Measurements from ENCODE around the gene ZC3H10. TPM values are rescaled to one million over a fixed set of nuclear protein-coding genes. Genes with fewer than 3 reads are reported as not detected.

Gene ZC3H10
- total RNA-seq, 4 donors from 2014 or later = 3.2 to 5.1 (median 3.5) TPM

DNA sequence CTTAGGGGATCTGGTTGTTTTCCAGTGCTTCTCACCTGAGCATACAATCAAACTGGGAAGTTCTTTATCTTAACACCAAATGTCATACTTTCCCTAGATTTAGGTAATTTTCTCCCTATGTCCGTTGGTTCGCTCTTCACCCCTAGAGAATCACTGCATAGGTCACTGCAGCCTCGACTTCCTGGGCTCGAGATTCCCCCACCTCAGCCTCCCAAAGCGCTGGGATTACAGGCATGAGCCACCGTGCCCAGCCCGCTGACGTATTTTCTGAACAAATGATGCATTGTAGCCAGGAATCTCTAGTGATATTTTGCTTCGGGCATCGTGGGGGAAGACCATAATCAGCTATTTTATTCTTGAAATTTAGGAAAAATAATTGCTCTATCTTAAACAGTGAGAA is 2.7 kb upstream of the ZC3H10 start:
- TF ChIP-seq, protein P1, sequence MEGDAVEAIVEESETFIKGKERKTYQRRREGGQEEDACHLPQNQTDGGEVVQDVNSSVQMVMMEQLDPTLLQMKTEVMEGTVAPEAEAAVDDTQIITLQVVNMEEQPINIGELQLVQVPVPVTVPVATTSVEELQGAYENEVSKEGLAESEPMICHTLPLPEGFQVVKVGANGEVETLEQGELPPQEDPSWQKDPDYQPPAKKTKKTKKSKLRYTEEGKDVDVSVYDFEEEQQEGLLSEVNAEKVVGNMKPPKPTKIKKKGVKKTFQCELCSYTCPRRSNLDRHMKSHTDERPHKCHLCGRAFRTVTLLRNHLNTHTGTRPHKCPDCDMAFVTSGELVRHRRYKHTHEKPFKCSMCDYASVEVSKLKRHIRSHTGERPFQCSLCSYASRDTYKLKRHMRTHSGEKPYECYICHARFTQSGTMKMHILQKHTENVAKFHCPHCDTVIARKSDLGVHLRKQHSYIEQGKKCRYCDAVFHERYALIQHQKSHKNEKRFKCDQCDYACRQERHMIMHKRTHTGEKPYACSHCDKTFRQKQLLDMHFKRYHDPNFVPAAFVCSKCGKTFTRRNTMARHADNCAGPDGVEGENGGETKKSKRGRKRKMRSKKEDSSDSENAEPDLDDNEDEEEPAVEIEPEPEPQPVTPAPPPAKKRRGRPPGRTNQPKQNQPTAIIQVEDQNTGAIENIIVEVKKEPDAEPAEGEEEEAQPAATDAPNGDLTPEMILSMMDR (IDR thresholded peaks at IDR 0.05; ENCODE audit: low read depth) = no peak

DNA sequence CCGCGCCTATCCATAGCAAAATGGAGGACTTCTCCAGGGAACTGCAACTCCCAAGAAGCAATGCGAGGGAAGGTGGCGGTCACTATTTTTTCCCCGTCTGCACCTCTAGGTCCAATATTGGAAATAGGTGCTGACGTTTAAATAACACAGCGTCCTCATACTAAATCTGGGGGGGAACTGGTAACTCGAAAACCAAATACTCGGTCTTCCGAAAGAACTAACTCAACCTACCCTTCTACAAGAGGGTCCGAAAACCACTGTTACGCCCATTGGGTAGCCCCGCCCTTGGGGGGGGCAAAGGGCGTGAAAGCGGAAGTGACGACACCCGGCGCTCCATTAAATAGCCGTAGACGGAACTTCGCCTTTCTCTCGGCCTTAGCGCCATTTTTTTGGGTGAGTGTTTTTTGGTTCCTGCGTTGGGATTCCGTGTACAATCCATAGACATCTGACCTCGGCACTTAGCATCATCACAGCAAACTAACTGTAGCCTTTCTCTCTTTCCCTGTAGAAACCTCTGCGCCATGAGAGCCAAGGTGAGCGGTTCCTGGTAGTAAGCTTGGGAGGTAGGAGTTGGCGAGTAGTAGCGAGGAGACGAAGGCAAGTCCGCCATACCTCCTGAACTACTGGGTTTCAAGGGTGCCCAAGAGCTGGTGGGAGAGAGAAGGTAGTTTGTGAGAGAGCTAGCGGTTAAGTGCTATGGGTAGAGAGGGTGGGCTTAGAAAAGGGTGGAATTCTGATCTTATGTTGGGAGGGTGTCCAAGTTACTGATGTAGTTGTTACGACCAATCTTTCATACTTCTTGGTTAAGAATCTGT is 1.6 kb upstream of the ZC3H10 start, which contains the start of gene RPL41:
TSS of gene RPL41 (plus strand) at position 367 of the 815 bp plus-strand sequence.
- TF ChIP-seq, protein P1 (IDR thresholded peaks at IDR 0.05; ENCODE audit: low read depth) = no peak

DNA sequence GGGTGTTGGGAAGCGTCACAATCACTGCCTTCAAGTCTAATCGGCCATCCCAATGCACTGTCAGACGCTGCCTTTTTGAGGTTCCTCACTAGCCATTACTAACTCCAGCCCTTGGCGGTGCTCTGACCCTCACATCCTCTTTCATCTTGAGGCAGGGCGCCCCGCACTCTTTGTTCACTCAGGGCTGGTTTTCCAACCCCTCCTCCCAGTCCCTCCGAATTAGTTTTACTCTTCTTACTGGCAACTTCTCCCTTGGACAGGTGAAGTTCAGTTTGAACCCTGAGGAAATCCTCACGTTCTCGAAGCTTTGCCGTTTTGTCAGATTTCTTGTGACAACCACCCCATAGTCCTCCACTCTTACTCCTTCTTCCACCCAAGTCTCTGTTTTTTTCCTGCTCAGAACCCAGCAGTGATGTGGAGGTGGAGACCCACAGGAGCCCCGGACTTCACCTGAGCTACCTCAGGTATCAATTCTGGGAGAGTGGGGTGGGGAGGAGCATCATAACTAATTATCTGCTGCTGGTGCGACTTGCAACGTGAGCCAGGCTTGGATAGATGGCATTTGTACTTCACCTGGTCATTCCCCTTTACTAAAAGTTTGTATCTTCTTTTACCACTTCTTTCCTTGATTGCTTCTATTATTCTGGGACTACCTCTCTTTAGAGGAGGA is 757 bp downstream of the ZC3H10 start:
- TF ChIP-seq, protein P1 (IDR thresholded peaks at IDR 0.05; ENCODE audit: low read depth) = no peak

DNA sequence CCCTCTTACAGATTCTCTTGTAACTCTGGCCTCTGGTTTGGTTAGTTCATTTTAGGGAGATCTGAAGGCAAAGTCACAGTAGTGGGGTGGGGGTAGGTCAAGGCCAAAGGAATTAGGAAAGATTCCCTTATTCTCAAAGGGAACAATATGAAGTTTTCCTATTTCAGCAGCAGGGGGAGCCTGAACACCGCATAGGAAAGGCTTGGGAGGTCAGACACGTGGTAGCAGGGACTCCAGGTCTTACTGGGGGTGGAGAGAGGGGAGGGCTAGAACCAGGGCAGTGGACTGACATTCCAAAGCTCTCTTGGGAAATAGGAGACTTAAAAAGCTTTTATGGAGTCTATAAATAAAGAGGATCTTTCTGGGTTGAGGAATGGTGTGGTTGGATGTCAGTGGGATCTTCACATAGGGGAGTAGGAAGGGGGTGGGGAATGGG is 1.3 kb downstream of the ZC3H10 start:
- TF ChIP-seq, protein P1 (IDR thresholded peaks at IDR 0.05; ENCODE audit: low read depth) = no peak

DNA sequence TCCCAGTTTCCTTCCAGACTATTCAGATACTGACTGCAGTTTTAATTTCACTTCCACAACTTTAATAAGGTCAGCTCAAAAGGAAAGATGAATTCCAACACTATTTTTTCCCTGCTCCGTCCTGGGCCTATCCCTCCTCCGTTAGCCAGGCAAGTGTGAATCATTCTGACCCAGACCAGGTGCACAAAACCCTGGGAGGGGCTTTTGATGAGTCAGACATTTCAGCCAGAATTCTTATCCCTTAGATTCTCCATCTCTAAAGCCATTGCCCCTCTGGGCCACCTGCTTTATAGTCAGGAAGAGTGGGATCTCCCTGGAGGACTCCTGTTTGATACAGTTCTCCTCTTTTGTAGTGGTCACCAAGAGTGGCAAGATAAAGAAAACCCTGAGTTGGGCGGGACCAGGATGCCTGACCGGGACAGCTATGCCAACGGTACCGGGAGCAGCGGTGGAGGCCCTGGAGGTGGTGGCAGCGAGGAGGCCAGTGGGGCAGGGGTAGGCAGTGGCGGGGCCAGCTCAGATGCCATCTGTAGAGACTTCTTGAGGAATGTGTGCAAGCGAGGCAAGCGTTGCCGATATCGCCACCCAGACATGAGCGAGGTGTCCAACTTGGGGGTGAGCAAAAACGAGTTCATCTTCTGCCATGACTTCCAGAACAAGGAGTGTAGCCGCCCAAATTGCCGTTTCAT is 2.2 kb downstream of the ZC3H10 start:
- TF ChIP-seq, protein P1 (IDR thresholded peaks at IDR 0.05; ENCODE audit: low read depth) = no peak

DNA sequence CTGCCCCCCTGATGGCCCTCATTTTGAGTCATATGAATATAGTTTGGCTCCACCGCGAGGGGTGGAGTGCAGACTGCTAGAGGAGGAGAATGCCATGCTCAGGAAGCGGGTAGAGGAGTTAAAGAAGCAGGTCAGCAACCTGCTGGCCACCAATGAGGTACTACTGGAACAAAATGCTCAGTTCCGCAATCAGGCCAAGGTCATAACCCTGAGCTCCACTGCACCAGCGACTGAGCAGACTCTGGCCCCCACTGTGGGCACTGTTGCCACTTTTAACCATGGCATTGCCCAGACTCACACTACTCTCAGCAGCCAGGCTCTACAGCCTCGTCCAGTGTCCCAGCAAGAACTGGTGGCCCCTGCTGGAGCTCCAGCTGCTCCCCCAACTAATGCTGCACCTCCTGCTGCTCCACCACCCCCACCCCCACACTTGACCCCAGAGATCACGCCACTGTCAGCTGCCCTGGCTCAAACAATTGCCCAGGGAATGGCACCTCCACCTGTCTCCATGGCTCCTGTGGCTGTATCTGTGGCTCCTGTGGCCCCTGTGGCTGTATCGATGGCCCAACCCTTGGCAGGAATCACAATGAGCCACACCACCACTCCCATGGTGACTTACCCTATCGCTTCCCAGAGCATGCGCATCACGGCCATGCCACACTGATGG is 3.3 kb downstream of the ZC3H10 start:
- TF ChIP-seq, protein P1 (IDR thresholded peaks at IDR 0.05; ENCODE audit: low read depth) = no peak
